Activated CD4-positive, alpha-beta T cell treated with anti-CD3 and anti-CD28 coated beads for 48 hours (primary cell): ENCODE data around the gene BLVRB.
"Not testable (repeated sequence)": the region's sequence is repeated elsewhere in the genome, so short reads cannot be mapped to it uniquely, and the experiment has no call there.

Source experiments
- DNase-seq: peaks from one replicate; pipeline ENCODE4 v3.0.0-alpha.2; 2020

The BLVRB gene

GRCh38 chr19:40475878-40476644, 10.5 kb upstream of the BLVRB start:
- DNase-seq: not testable (repeated sequence)

- DNase-seq: no peak
Measured at GRCh38 chr19:40474737-40475136, 9.2 kb upstream of the BLVRB start.

- no peak for DNase-seq
Measured at GRCh38 chr19:40472516-40472915, 7.0 kb upstream of the BLVRB start.

- no peak for DNase-seq
Measured at GRCh38 chr19:40471111-40471510, 5.6 kb upstream of the BLVRB start.

- DNase-seq: no peak
Measured at GRCh38 chr19:40469011-40469410, 3.5 kb upstream of the BLVRB start.

- no peak for DNase-seq
Measured at GRCh38 chr19:40466985-40467734, 1.6 kb upstream of the BLVRB start, which contains the start of gene SPTBN4. TSS of gene SPTBN4 (plus strand) at chr19:40467001. CDS start at chr19:40472622, 5,621 bp downstream.

GRCh38 chr19:40466219-40466984, 857 bp upstream of the BLVRB start:
- DNase-seq: peak; percentile 85

GRCh38 chr19:40465025-40465556, 454 bp downstream of the BLVRB start:
- DNase-seq: peak; percentile 46

- DNase-seq: peak; percentile 85
Measured at GRCh38 chr19:40464059-40465024, 1.2 kb downstream of the BLVRB start.

- not testable (repeated sequence) for DNase-seq
Measured at GRCh38 chr19:40463587-40464037, 1.9 kb downstream of the BLVRB start.

GRCh38 chr19:40461669-40462221, 3.8 kb downstream of the BLVRB start:
- DNase-seq: no peak

GRCh38 chr19:40460185-40460584, 5.4 kb downstream of the BLVRB start:
- DNase-seq: no peak

- no peak for DNase-seq
Measured at GRCh38 chr19:40458597-40458974, 7.0 kb downstream of the BLVRB start.

GRCh38 chr19:40457953-40458596, 7.5 kb downstream of the BLVRB start:
- no peak for DNase-seq

GRCh38 chr19:40457048-40457447, 8.5 kb downstream of the BLVRB start:
- DNase-seq: no peak

GRCh38 chr19:40453943-40454342, 11.6 kb downstream of the BLVRB start:
- DNase-seq: not testable (repeated sequence)

- no peak for DNase-seq
Measured at GRCh38 chr19:40453151-40453735, 12.3 kb downstream of the BLVRB start.

GRCh38 chr19:40452016-40452415, 13.5 kb downstream of the BLVRB start:
- DNase-seq: no peak

- no peak for DNase-seq
Measured at GRCh38 chr19:40450664-40451063, 14.9 kb downstream of the BLVRB start.

- no peak for DNase-seq
Measured at GRCh38 chr19:40449506-40449905, 16.0 kb downstream of the BLVRB start.
